Neural cell (in vitro differentiated cells): Measurements from ENCODE around the gene TBC1D5. TPM values are rescaled to one million over a fixed set of nuclear protein-coding genes. Genes with fewer than 3 reads are reported as not detected.

Source experiments
- H2AFZ ChIP-seq: fragments of 200-600, 300-800 bp; sonication (generic), shearing (Covaris generic); 2 replicates; pipeline ENCODE4 v1.6.0; 2014; ENCODE audit warnings: low read depth, mild to moderate bottlenecking, antibody characterized with exemption, low read length, moderate library complexity
- H3F3A ChIP-seq: fragments of 200-600 bp; shearing (Covaris generic); 2 replicates; pipeline ENCODE4 v1.6.1; 2016; ENCODE audit warnings: mild to moderate bottlenecking, moderate library complexity, mixed read lengths, antibody characterized with exemption, low read length; ENCODE audit not compliant: insufficient read depth, poor library complexity, severe bottlenecking
- H3K27ac ChIP-seq: fragments of 200-600, 300-800 bp; sonication (generic), shearing (Covaris generic); 2 replicates; pipeline ENCODE4 v1.5.1; 2014; ENCODE audit warnings: mild to moderate bottlenecking, low read length, moderate library complexity
- H3K27me3 ChIP-seq: fragments of 300-800, 200-600 bp; sonication (generic), shearing (Covaris generic); 2 replicates; pipeline ENCODE4 v1.6.0; 2014; ENCODE audit warnings: mild to moderate bottlenecking, low read depth, low read length, moderate library complexity; ENCODE audit not compliant: insufficient read depth
- H3K36me3 ChIP-seq: fragments of 300-800, 200-600 bp; sonication (generic), shearing (Covaris generic); 2 replicates; pipeline ENCODE4 v1.5.1; 2014; ENCODE audit warnings: mild to moderate bottlenecking, antibody characterized with exemption, low read length, moderate library complexity; ENCODE audit not compliant: insufficient read depth
- H3K4me2 ChIP-seq: fragments of 300-800, 200-600 bp; sonication (generic), shearing (Covaris generic); 2 replicates; pipeline ENCODE4 v1.6.0; 2014; ENCODE audit warnings: mild to moderate bottlenecking, low read length
- H3K4me3 ChIP-seq: fragments of 300-800, 200-600 bp; sonication (generic), shearing (Covaris generic); 2 replicates; pipeline ENCODE4 v1.5.1; 2014; ENCODE audit warnings: mild to moderate bottlenecking, low read length, moderate library complexity
- H3K79me2 ChIP-seq: fragments of 200-600 bp; shearing (Covaris generic); replicated peaks from 2 replicates; pipeline ENCODE4 v1.6.0; 2014; ENCODE audit warnings: mild to moderate bottlenecking, low read length, moderate library complexity; ENCODE audit not compliant: insufficient read depth
- H3K9ac ChIP-seq: fragments of 300-800, 200-600 bp; sonication (generic), shearing (Covaris generic); 2 replicates; pipeline ENCODE4 v1.6.1; 2016; ENCODE audit warnings: mild to moderate bottlenecking, low read length, mixed read lengths
- H3K9me2 ChIP-seq: fragments of 200-600 bp; shearing (Covaris generic); 2 replicates; pipeline ENCODE4 v1.6.1; 2016; ENCODE audit warnings: mild to moderate bottlenecking, low read length, mixed read lengths; ENCODE audit not compliant: insufficient read depth
- H3K9me3 ChIP-seq: fragments of 200-600, 300-800 bp; sonication (generic), shearing (Covaris generic); 2 replicates; pipeline ENCODE4 v1.6.1; 2016; ENCODE audit warnings: mild to moderate bottlenecking, mixed run types, low read length, moderate library complexity, mixed read lengths
- H4K20me1 ChIP-seq: fragments of 200-600 bp; shearing (Covaris generic); 2 replicates; pipeline ENCODE4 v1.6.1; 2016; ENCODE audit warnings: mild to moderate bottlenecking, mixed run types; ENCODE audit not compliant: insufficient read depth
- EP300 ChIP-seq: fragments of 450-650 bp; conservative IDR thresholded peaks from 2 replicates; pipeline ENCODE4 v1.6.1; 2014; ENCODE audit warnings: antibody characterized with exemption, mild to moderate bottlenecking, moderate library complexity; ENCODE audit not compliant: poor library complexity, severe bottlenecking
- EZH2 ChIP-seq: fragments of 200-600, 300-800 bp; shearing (Covaris generic), sonication (generic); IDR thresholded peaks from 2 replicates; pipeline ENCODE4 v1.6.1; 2014; ENCODE audit warnings: antibody characterized with exemption, low read length, borderline replicate concordance, mild to moderate bottlenecking; ENCODE audit not compliant: insufficient read depth, poor library complexity, severe bottlenecking
- MXI1 ChIP-seq: fragments of 450-650 bp; conservative IDR thresholded peaks from 2 replicates; pipeline ENCODE4 v1.6.1; 2014; ENCODE audit warnings: antibody characterized with exemption, mild to moderate bottlenecking; ENCODE audit not compliant: poor library complexity, severe bottlenecking
- POLR2AphosphoS5 ChIP-seq: IDR thresholded peaks from 2 replicates; pipeline ENCODE4 v1.6.1; 2012
- RAD21 ChIP-seq: fragments of 450-650 bp; conservative IDR thresholded peaks from 2 replicates; pipeline ENCODE4 v1.6.1; 2014; ENCODE audit warnings: antibody characterized with exemption, mild to moderate bottlenecking, moderate library complexity
- SMC3 ChIP-seq: fragments of 450-650 bp; conservative IDR thresholded peaks from 2 replicates; pipeline ENCODE4 v1.6.1; 2014; ENCODE audit warnings: antibody characterized with exemption, mild to moderate bottlenecking, moderate library complexity; ENCODE audit not compliant: poor library complexity
- TAF1 ChIP-seq: IDR thresholded peaks from 2 replicates; pipeline ENCODE4 v1.6.1; 2012; ENCODE audit warnings: low read depth
- polyA plus RNA-seq: library from polyadenylated mRNA; depleted of rRNA; stranded (reverse); fragments of >200 nt; gene quantifications from 2 replicates; pipeline ENCODE4 v1.2.3, GENCODE V29; 2014
- TF ChIP-seq, protein P1 (sequence below): fragments of 450-650 bp; IDR thresholded peaks from 2 replicates; pipeline ENCODE4 v1.5.1; 2014; ENCODE audit warnings: antibody characterized with exemption, mild to moderate bottlenecking, moderate library complexity; ENCODE audit not compliant: poor library complexity, severe bottlenecking
- TF ChIP-seq, protein P2 (sequence below): IDR thresholded peaks from 2 replicates; pipeline ENCODE4 v1.6.1; 2012; ENCODE audit warnings: borderline replicate concordance

Gene TBC1D5
- polyA plus RNA-seq, 1 donor from 2014 or later: 28.3 TPM

DNA sequence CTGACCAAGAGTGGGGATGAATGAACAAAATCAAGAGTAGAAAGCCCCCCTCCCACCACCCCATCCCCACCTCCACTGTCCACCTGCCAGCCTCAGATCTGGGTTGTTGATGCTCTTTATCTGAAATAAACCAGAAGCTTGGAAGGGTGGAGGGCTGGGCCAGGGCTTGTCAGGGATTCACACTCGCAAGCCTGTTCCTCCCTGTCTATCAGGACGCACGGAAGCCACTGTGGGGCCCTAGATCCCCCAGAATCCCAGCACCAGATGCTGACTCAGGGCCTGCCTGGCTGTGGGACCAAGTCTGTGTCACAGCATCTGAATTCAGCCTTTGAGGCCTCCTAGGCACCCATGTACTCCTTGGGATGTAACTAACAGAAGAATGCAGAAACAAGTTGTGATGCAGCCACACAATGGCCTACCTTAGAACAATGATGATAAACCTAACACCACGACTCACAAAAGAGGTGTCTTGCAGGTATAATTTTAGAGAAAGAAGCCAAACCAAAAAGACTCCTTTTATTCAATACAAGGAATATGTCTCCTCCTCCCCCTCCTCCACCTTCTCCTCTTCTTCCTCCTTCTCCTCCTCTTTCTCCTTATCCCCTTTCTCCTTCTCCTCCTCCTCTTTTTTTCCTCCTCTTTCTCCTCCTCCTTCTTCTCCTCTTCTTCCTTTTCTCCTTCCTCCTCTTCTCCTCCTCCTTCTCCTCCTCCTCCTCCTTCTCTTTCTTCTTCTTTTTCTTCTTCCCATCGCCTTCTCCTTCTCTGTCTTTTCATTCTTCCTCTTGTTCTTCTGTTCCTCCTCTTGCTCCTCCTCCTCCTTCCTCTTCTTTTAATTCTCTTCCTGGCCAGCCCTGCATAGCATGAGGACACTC lies 623.0 kb downstream of the TBC1D5 start:
- Histone ChIP-seq H2AFZ (no peak overlapping the region), H3K79me2 (no peaks in the 10 kb centered on the region), H3K9me2 (no peaks in the 10 kb centered on the region), H3K4me2 (no peak overlapping the region), H3K4me3 (no peak overlapping the region), H3K27ac (no peak overlapping the region), H3K36me3 (no peaks in the 10 kb centered on the region), H3K27me3 (no peaks in the 10 kb centered on the region), H3K9ac (no peak overlapping the region), H3K9me3 (no peaks in the 10 kb centered on the region), H3F3A (no peaks in the 10 kb centered on the region), H4K20me1 (no peaks in the 10 kb centered on the region)
- TF ChIP-seq EP300 (no peak), MXI1 (no peak)
- TF ChIP-seq, protein P1, sequence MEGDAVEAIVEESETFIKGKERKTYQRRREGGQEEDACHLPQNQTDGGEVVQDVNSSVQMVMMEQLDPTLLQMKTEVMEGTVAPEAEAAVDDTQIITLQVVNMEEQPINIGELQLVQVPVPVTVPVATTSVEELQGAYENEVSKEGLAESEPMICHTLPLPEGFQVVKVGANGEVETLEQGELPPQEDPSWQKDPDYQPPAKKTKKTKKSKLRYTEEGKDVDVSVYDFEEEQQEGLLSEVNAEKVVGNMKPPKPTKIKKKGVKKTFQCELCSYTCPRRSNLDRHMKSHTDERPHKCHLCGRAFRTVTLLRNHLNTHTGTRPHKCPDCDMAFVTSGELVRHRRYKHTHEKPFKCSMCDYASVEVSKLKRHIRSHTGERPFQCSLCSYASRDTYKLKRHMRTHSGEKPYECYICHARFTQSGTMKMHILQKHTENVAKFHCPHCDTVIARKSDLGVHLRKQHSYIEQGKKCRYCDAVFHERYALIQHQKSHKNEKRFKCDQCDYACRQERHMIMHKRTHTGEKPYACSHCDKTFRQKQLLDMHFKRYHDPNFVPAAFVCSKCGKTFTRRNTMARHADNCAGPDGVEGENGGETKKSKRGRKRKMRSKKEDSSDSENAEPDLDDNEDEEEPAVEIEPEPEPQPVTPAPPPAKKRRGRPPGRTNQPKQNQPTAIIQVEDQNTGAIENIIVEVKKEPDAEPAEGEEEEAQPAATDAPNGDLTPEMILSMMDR: no peak

DNA sequence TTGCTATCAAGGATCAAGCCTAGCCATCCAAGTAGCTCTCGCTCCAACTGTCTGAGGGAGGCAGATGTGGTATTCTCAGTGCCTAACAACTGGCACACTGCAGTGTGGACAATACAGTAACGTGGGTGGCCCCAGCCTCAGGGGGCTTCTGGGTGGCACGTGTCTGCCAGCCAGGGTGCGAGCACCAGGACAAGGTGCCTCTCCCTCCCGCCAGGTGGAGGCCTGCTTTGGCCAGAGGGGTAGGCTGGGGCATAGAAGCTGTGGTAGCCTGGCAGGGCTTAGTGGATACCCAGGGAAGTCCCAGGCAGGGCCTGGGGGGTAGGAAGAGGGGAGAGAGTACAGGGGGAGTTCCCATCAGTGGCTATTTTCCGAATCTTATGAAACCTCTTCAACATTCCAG lies 623.7 kb downstream of the TBC1D5 start:
- TF ChIP-seq EZH2: no peak
- TF ChIP-seq SMC3: no peak
- no peak for TF ChIP-seq EP300
- no peak for TF ChIP-seq TAF1
- TF ChIP-seq MXI1: no peak
- TF ChIP-seq POLR2AphosphoS5: no peak
- TF ChIP-seq, protein P1: no peak
- TF ChIP-seq, protein P2, sequence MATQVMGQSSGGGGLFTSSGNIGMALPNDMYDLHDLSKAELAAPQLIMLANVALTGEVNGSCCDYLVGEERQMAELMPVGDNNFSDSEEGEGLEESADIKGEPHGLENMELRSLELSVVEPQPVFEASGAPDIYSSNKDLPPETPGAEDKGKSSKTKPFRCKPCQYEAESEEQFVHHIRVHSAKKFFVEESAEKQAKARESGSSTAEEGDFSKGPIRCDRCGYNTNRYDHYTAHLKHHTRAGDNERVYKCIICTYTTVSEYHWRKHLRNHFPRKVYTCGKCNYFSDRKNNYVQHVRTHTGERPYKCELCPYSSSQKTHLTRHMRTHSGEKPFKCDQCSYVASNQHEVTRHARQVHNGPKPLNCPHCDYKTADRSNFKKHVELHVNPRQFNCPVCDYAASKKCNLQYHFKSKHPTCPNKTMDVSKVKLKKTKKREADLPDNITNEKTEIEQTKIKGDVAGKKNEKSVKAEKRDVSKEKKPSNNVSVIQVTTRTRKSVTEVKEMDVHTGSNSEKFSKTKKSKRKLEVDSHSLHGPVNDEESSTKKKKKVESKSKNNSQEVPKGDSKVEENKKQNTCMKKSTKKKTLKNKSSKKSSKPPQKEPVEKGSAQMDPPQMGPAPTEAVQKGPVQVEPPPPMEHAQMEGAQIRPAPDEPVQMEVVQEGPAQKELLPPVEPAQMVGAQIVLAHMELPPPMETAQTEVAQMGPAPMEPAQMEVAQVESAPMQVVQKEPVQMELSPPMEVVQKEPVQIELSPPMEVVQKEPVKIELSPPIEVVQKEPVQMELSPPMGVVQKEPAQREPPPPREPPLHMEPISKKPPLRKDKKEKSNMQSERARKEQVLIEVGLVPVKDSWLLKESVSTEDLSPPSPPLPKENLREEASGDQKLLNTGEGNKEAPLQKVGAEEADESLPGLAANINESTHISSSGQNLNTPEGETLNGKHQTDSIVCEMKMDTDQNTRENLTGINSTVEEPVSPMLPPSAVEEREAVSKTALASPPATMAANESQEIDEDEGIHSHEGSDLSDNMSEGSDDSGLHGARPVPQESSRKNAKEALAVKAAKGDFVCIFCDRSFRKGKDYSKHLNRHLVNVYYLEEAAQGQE: no peak
- no peak for TF ChIP-seq RAD21
- no peak overlapping the region for H3K9ac ChIP-seq
- H3K27ac ChIP-seq: no peak overlapping the region
- no peaks in the 10 kb centered on the region for H3K9me2 ChIP-seq
- H3K9me3 ChIP-seq: no peaks in the 10 kb centered on the region
- no peak overlapping the region for H2AFZ ChIP-seq
- no peaks in the 10 kb centered on the region for H3K27me3 ChIP-seq
- no peaks in the 10 kb centered on the region for H3K79me2 ChIP-seq
- no peaks in the 10 kb centered on the region for H4K20me1 ChIP-seq
- H3K36me3 ChIP-seq: no peaks in the 10 kb centered on the region
- H3F3A ChIP-seq: no peaks in the 10 kb centered on the region
- H3K4me3 ChIP-seq: no peak overlapping the region
- no peak overlapping the region for H3K4me2 ChIP-seq
